Astrocyte of the spinal cord (primary cell): ENCODE results near the gene OR11H7.
"Not testable (repeated sequence)": the region's sequence is repeated elsewhere in the genome, so short reads cannot be mapped to it uniquely, and the experiment has no call there.

Experiments used
- DNase-seq: peaks from one replicate; pipeline ENCODE4 v3.0.0; 2011; ENCODE audit warnings: low read depth, low spot score
- H3K4me3 ChIP-seq: 2 replicates; pipeline ENCODE4 v1.5.1; 2011; ENCODE audit warnings: low read depth, mild to moderate bottlenecking, low read length, moderate library complexity
- CTCF ChIP-seq: IDR thresholded peaks from 2 replicates; pipeline ENCODE4 v1.5.1; 2012; ENCODE audit warnings: low read depth, mild to moderate bottlenecking, low read length, inconsistent platforms
- in situ Hi-C: cut with HindIII; loops from 2 replicates; pipeline ENCODE4 v1.10.0; 2017; ENCODE audit warnings: low sequenced_read_pairs

OR11H7 gene

GRCh38 chr14:20277409-20277808 is 48.6 kb downstream of the OR11H7 start:
- TF ChIP-seq CTCF: no peak
- no peak for DNase-seq
- no peak overlapping the region for H3K4me3 ChIP-seq
- in situ Hi-C loops: no loop called here

- no peak for TF ChIP-seq CTCF
- in situ Hi-C loops: no loop called here
- DNase-seq: no peak
Observed at GRCh38 chr14:20278414-20278813, 49.6 kb downstream of the OR11H7 start.

GRCh38 chr14:20280265-20280664 is 51.5 kb downstream of the OR11H7 start:
- H3K4me3 ChIP-seq, DNase-seq, in situ Hi-C loops: not testable (repeated sequence)

More at GRCh38 chr14:20278414-20278813, 49.6 kb downstream of the OR11H7 start:
- H3K4me3 ChIP-seq: no peak overlapping the region
